ENCODE measurements around the gene DEFB127.

DEFB127 gene

DNA sequence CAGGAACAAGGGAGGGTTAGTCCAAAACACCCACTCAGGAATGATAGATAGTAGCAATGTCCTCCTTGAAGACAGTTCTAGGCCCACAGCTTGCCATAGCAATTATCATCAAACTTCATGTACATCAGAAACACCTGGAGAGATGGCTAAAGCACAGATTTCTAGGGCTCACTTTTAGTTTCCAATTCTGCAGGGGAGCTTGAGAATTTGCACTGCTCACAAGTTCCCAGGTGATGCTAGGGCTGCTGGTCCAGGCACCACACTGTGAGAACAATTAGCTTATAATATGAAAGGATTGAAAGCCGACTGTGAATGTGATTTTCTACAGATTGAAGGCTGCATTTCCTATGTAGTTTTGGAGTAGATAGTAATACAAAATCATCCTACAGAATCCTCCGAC, 11.4 kb upstream of the DEFB127 start:
- no peak overlapping the region for H3K27ac ChIP-seq
- no peak overlapping the region for H3K4me3 ChIP-seq (ENCODE audit: low read depth, low read length)
- TF ChIP-seq, protein P1, sequence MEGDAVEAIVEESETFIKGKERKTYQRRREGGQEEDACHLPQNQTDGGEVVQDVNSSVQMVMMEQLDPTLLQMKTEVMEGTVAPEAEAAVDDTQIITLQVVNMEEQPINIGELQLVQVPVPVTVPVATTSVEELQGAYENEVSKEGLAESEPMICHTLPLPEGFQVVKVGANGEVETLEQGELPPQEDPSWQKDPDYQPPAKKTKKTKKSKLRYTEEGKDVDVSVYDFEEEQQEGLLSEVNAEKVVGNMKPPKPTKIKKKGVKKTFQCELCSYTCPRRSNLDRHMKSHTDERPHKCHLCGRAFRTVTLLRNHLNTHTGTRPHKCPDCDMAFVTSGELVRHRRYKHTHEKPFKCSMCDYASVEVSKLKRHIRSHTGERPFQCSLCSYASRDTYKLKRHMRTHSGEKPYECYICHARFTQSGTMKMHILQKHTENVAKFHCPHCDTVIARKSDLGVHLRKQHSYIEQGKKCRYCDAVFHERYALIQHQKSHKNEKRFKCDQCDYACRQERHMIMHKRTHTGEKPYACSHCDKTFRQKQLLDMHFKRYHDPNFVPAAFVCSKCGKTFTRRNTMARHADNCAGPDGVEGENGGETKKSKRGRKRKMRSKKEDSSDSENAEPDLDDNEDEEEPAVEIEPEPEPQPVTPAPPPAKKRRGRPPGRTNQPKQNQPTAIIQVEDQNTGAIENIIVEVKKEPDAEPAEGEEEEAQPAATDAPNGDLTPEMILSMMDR (IDR thresholded peaks at IDR 0.05; ENCODE audit: low read depth, low read length, missing control alignments) = no peak
- H3K27me3 ChIP-seq (replicated peaks) = no peaks in the 10 kb centered on the region
- H3K36me3 ChIP-seq (replicated peaks) = no peaks in the 10 kb centered on the region
- no peak for DNase-seq
- in situ Hi-C loops (cut with HindIII; ENCODE audit: low pct_ligation_motif_present, low sequenced_read_pairs) = no loop called here

DNA sequence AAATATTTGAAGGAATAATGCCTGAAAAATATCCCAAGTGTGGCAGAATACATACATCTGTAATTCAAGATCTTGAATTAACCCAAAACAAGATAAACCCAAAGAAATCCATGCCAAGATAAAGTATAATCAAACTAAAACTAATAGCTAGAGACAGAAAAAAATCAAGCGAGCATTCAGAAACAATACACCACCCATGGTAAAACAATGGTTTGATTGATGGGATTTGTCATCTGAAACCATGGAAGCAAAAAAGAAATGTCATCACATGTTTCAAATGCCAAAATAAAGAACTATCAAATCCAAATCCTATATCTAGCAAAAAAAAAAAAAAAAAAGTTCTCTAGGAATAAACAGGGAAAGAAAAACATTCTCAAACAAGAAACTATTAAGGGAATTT, 5.1 kb upstream of the DEFB127 start:
- Histone ChIP-seq H3K4me3 (ENCODE audit: low read depth, low read length) (no peak overlapping the region), H3K27me3 (replicated peaks) (no peaks in the 10 kb centered on the region), H3K36me3 (replicated peaks) (no peaks in the 10 kb centered on the region), H3K27ac (no peak overlapping the region)
- DNase-seq = no peak
- TF ChIP-seq, protein P1 (IDR thresholded peaks at IDR 0.05; ENCODE audit: low read depth, low read length, missing control alignments) = no peak
- in situ Hi-C loops (cut with HindIII; ENCODE audit: low pct_ligation_motif_present, low sequenced_read_pairs) = no loop called here

DNA sequence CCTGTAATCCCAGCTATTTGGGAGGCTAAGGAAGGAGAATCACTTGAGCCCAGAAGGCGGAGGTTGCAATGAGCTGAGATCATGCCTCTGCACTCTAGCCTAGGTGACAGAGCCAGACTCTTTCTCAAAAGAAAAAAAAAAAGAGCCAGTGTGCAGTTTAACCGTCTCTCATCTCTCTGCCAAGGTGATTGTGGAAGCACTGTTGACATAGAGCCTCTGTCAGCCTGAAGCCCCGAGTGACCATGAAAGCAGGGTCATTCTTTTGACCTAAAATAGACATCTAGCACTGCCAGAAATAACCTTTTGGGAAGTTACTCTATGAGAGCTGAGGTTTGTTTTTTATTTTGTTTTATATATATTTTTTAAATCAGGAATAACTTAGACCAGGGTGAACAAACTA, 7.4 kb downstream of the DEFB127 start:
- TF ChIP-seq, protein P1 (IDR thresholded peaks at IDR 0.05; ENCODE audit: low read depth, low read length, missing control alignments) = no peak
- Histone ChIP-seq H3K27ac (no peak overlapping the region), H3K36me3 (replicated peaks) (no peaks in the 10 kb centered on the region), H3K4me3 (ENCODE audit: low read depth, low read length) (no peak overlapping the region), H3K27me3 (replicated peaks) (no peaks in the 10 kb centered on the region)
- in situ Hi-C loops (cut with HindIII; ENCODE audit: low pct_ligation_motif_present, low sequenced_read_pairs) = no loop called here
- no peak for DNase-seq

DNA sequence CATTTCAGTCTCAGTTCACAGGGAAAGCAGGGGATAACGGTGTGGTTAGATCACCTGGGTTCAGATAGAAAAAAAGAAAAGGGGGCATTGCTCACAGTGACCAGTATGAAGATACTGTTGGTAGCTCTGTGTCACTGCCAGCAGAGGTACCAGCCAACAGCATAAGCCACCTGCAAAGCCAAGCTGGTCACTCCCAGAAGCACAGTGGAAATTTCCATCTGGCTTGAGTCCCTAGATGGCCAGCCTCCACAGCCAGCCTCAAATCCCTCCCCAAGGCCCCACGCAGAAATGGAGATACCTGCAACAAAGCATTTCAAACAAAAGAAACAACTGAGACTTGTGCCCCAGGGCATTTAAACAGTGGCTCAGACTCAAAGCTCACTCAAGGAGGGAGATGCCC, 11.6 kb downstream of the DEFB127 start:
- TF ChIP-seq, protein P1 (IDR thresholded peaks at IDR 0.05; ENCODE audit: low read depth, low read length, missing control alignments) = no peak
- Histone ChIP-seq H3K27ac (no peak overlapping the region), H3K36me3 (replicated peaks) (no peaks in the 10 kb centered on the region), H3K27me3 (replicated peaks) (no peaks in the 10 kb centered on the region), H3K4me3 (ENCODE audit: low read depth, low read length) (no peak overlapping the region)
- in situ Hi-C loops (cut with HindIII; ENCODE audit: low pct_ligation_motif_present, low sequenced_read_pairs) = no loop called here
- no peak for DNase-seq

DNA sequence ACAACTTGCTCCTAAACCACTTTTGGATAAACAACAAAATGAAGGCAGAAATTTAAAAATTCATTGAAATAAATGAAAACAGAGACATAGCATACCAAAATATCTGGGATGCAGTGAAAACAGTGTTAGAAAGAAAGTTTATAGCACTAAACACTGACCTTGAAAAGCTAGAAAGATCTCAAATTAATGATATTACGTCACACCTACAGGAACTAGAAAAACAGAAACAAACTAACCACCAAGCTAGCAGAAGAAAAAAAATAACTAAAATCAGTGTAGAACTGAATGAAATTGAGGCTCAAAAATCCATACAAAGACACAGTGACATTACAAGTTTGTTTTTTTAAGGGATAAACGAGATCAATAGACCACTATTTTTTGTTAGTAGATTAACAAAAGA, 27.0 kb downstream of the DEFB127 start:
- no peaks in the 10 kb centered on the region for H3K36me3 ChIP-seq (replicated peaks)
- TF ChIP-seq, protein P1 (IDR thresholded peaks at IDR 0.05; ENCODE audit: low read depth, low read length, missing control alignments) = no peak
- H3K27ac ChIP-seq = no peak overlapping the region
- no peak for DNase-seq
- H3K4me3 ChIP-seq (ENCODE audit: low read depth, low read length) = no peak overlapping the region
- in situ Hi-C loops (cut with HindIII; ENCODE audit: low pct_ligation_motif_present, low sequenced_read_pairs) = no loop called here
- H3K27me3 ChIP-seq (replicated peaks) = no peaks in the 10 kb centered on the region

DNA sequence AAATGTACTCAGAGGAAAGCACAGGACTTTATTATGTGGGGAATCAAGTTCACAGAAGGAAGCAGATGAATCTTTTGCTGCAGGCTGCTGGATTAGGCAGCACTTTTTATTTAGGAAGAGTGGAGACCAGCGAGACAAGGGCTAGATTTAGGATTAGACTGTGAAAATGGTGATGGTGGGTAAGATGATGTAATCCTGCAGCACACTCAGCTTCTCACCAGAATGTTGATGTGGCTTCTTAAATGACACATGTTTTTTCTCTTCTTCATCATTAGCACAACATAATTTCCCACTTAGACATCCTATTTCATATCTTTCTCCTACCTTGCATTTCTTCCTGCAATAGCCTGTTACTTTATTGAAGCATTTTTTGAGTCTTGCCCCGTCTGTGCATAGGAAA, 30.5 kb downstream of the DEFB127 start:
- Histone ChIP-seq H3K27me3 (replicated peaks) (no peaks in the 10 kb centered on the region), H3K36me3 (replicated peaks) (no peaks in the 10 kb centered on the region), H3K4me3 (ENCODE audit: low read depth, low read length) (no peak overlapping the region), H3K27ac (no peak overlapping the region)
- TF ChIP-seq, protein P1 (IDR thresholded peaks at IDR 0.05; ENCODE audit: low read depth, low read length, missing control alignments) = no peak
- in situ Hi-C loops (cut with HindIII; ENCODE audit: low pct_ligation_motif_present, low sequenced_read_pairs) = no loop called here
- DNase-seq = no peak

All from brain microvascular endothelial cell (primary cell).